HCT116 (cell line): ENCODE data around the gene GNG12. TPM values are rescaled to one million over a fixed set of nuclear protein-coding genes. Genes with fewer than 3 reads are reported as not detected.
A peak's percentile ranks its signal among the peaks of the same experiment; 100 is the strongest.

ENCODE experiments used
- ATAC-seq: fragments of 200-7000 bp; cut with Tn5 transposase; 2 replicates; pipeline ENCODE4 v1.9.1; 2020; ENCODE audit warnings: mild to moderate bottlenecking, moderate library complexity
- BruUV-seq: library from RNA; stranded (reverse); fragments of 400-500 nt; replicated peaks from 2 replicates; lab custom pipeline; 2021; lab: Mats Ljungman, UMichigan
- CTCF ChIA-PET: fragments of 300-600 bp; sonication (Branson Sonifier 250); formaldehyde crosslinking; loops from one replicate; lab custom pipeline; 2021; ENCODE audit warnings: antibody characterized with exemption; lab: Charles Lee
- POLR2A ChIA-PET: fragments of 300-600, 350-600 bp; sonication (Branson Sonifier 250); formaldehyde crosslinking; loops from one replicate; lab custom pipeline; 2021; ENCODE audit warnings: antibody characterized with exemption; lab: Charles Lee
- RAD21 ChIA-PET, 2 experiments: fragments of 300-600 bp; sonication (Branson Sonifier 250); formaldehyde crosslinking; loops; one replicate each; lab custom pipeline; 2023; ENCODE audit warnings: low total read pairs in 2 of 2; ENCODE audit not compliant: uncharacterized antibody in 2 of 2, unreplicated experiment in 2 of 2, low non-redundant PET in 1 of 2; lab: Charles Lee
- DNase-seq: peaks from one replicate; pipeline ENCODE4 v3.0.0-alpha.2; 2010; ENCODE audit warnings: low read depth, low spot score
- H2AFZ ChIP-seq: fragments of 200-600 bp; shearing (Covaris generic), sonication (generic); 2 replicates; pipeline ENCODE4 v1.6.1; 2017; ENCODE audit warnings: low read depth, mixed run types, mixed read lengths, antibody characterized with exemption, low read length; ENCODE audit not compliant: poor library complexity, severe bottlenecking
- H3K27ac ChIP-seq: 2 replicates; pipeline ENCODE4 v1.5.1; 2012; ENCODE audit warnings: low read depth, low read length
- H3K27me3 ChIP-seq: fragments of 200-600 bp; sonication (generic); 2 replicates; pipeline ENCODE4 v1.6.1; 2016; ENCODE audit warnings: mixed run types, low read length, mixed read lengths; ENCODE audit not compliant: insufficient read depth
- H3K36me3 ChIP-seq, 2 experiments: fragments of 200-500 bp in 1 of 2; fragments of 200-600 bp in 1 of 2; sonication (Bioruptor generic) in 1 of 2; sonication (generic) in 1 of 2; 2 replicates each; pipeline versions ENCODE4 v1.5.1 to v1.6.1; 2014 to 2016; ENCODE audit warnings: low read length in 2 of 2, inconsistent platforms in 1 of 2, mixed read lengths in 1 of 2, mixed run types in 1 of 2; ENCODE audit not compliant: insufficient read depth in 2 of 2, control insufficient read depth in 1 of 2
- H3K4me1 ChIP-seq, 2 experiments: fragments of 200-600 bp in 1 of 2; sonication (generic) in 1 of 2; 2 replicates each; pipeline versions ENCODE4 v1.5.1 to v1.6.1; 2012 to 2017; ENCODE audit warnings: low read length in 2 of 2, inconsistent platforms in 1 of 2, mild to moderate bottlenecking in 1 of 2, mixed read lengths in 1 of 2, mixed run types in 1 of 2, moderate library complexity in 1 of 2; ENCODE audit not compliant: insufficient read depth in 2 of 2, control insufficient read depth in 1 of 2
- H3K4me2 ChIP-seq: fragments of 200-600 bp; sonication (generic); 2 replicates; pipeline ENCODE4 v1.6.1; 2017; ENCODE audit warnings: mixed run types, low read length, mixed read lengths
- H3K4me3 ChIP-seq, 2 experiments: fragments of 200-600 bp in 1 of 2; sonication (generic) in 1 of 2; replicated peaks in 1 of 2; 2 replicates each; pipeline ENCODE4 v1.5.1; 2011 to 2016; ENCODE audit warnings: low read length in 2 of 2, control low read depth in 1 of 2, low read depth in 1 of 2, mild to moderate bottlenecking in 1 of 2, mixed read lengths in 1 of 2, mixed run types in 1 of 2
- H3K79me2 ChIP-seq: fragments of 200-600 bp; sonication (generic); 2 replicates; pipeline ENCODE4 v1.6.1; 2017; ENCODE audit warnings: mild to moderate bottlenecking, mixed run types, low read length, moderate library complexity, mixed read lengths; ENCODE audit not compliant: insufficient read depth
- H3K9ac ChIP-seq: fragments of 200-600 bp; sonication (generic); 2 replicates; pipeline ENCODE4 v1.6.1; 2016; ENCODE audit warnings: low read length, mixed read lengths
- H3K9me2 ChIP-seq: fragments of 200-600 bp; sonication (generic), shearing (Covaris generic); 2 replicates; pipeline ENCODE4 v1.6.1; 2017; ENCODE audit warnings: mixed run types, mild to moderate bottlenecking, moderate library complexity; ENCODE audit not compliant: insufficient read depth
- H3K9me3 ChIP-seq, 2 experiments: fragments of 200-500 bp in 1 of 2; fragments of 200-600 bp in 1 of 2; sonication (Bioruptor generic) in 1 of 2; sonication (generic) in 1 of 2; 2 replicates each; pipeline ENCODE4 v1.6.1; 2014 to 2017; ENCODE audit warnings: low read length in 2 of 2, mixed read lengths in 2 of 2, inconsistent platforms in 1 of 2, low read depth in 1 of 2, mild to moderate bottlenecking in 1 of 2, mixed run types in 1 of 2, moderate library complexity in 1 of 2; ENCODE audit not compliant: control insufficient read depth in 1 of 2, insufficient read depth in 1 of 2
- H4K20me1 ChIP-seq: fragments of 200-600 bp; sonication (generic), shearing (Covaris generic); 2 replicates; pipeline ENCODE4 v1.6.1; 2017; ENCODE audit warnings: mixed run types, mild to moderate bottlenecking, moderate library complexity; ENCODE audit not compliant: insufficient read depth
- EZH2phosphoT487 ChIP-seq: fragments of 200-600 bp; IDR thresholded peaks from 2 replicates; pipeline ENCODE4 v1.6.1; 2018; ENCODE audit warnings: antibody characterized with exemption, borderline replicate concordance
- FOSL1 ChIP-seq: IDR thresholded peaks from 2 replicates; pipeline ENCODE4 v1.6.1; 2012; ENCODE audit warnings: low read depth
- POLR2A ChIP-seq: IDR thresholded peaks from 2 replicates; pipeline ENCODE4 v1.7.0; 2011; ENCODE audit warnings: borderline replicate concordance; ENCODE audit not compliant: insufficient read depth, insufficient read length; ENCODE audit errors: extremely low read depth
- POLR2AphosphoS5 ChIP-seq: IDR thresholded peaks from 2 replicates; pipeline ENCODE4 v1.6.1; 2011; ENCODE audit warnings: mild to moderate bottlenecking, low read depth, low read length, moderate library complexity
- RAD21 ChIP-seq: IDR thresholded peaks from 2 replicates; pipeline ENCODE4 v1.6.1; 2012; ENCODE audit warnings: low read depth, mild to moderate bottlenecking
- SIN3A ChIP-seq: IDR thresholded peaks from 2 replicates; pipeline ENCODE4 v1.6.1; 2012; ENCODE audit warnings: low read depth
- SP1 ChIP-seq: IDR thresholded peaks from 2 replicates; pipeline ENCODE4 v1.6.1; 2012; ENCODE audit warnings: low read depth
- SRF ChIP-seq: IDR thresholded peaks from 2 replicates; pipeline ENCODE4 v1.6.1; 2012; ENCODE audit warnings: low read depth
- ZFX ChIP-seq: fragments of 450-650 bp; IDR thresholded peaks from 2 replicates; pipeline ENCODE4 v1.6.1; 2017
- ZNF274 ChIP-seq: fragments of 200-500 bp; sonication (Bioruptor generic); IDR thresholded peaks from 2 replicates; pipeline ENCODE4 v1.6.1; 2014; ENCODE audit warnings: mild to moderate bottlenecking, low read depth, low read length, inconsistent platforms
- intact Hi-C: fragments of 100-400 bp; cut with micrococcal nuclease; formaldehyde crosslinking; loops from 2 replicates; pipeline ENCODE4 v1.10.0; 2022
- total RNA-seq: library from RNA; stranded (reverse); gene quantifications from one replicate; pipeline ENCODE4 v1.2.1, GENCODE V29; 2021; ENCODE audit not compliant: unreplicated experiment
- TF ChIP-seq, protein P1 (sequence below): IDR thresholded peaks from 2 replicates; pipeline ENCODE4 v1.6.1; 2012
- TF ChIP-seq, protein P2 (sequence below): IDR thresholded peaks from 2 replicates; pipeline ENCODE4 v1.6.1; 2012

Gene GNG12
- total RNA-seq, 1 experiment from 2014 or later: 49.6 TPM

DNA sequence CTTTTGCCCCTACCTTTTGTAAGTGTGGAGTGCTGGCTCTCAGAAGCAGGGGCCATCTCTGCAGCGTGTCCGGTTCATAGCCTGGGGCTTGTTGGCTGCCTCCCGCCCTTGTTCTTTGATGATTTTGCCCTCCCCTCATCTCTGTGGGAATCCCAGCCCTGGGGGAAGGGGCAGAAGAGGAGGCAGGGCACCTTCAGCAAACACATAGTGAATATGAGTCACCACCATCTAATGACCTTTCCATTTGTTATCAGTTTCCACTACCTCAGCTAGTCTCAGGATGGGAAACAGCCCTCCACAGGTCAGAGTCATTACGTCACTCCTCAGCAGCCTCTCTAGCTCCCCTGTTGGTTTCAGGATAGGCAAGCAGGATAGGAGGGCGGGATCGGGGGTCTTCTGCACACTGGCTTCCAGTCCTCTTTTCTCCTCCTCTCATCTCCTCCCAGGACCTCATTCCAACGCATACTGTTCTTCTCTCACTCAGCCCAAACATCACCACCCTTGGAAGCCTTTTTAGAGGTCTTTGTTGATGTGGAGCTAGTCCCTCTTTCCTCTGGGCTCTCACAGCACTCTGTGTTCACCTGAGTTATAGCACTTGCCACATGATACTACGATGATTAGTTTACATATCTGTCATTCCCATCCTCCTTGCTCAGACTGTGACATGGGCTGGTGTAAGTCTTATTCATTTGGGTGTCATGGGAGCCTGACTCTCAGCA is 132.4 kb downstream of the GNG12 start (continued):
- peak; percentile 64 for TF ChIP-seq SIN3A
- no peak for TF ChIP-seq POLR2A
- no peak for TF ChIP-seq EZH2phosphoT487
- TF ChIP-seq, protein P1, sequence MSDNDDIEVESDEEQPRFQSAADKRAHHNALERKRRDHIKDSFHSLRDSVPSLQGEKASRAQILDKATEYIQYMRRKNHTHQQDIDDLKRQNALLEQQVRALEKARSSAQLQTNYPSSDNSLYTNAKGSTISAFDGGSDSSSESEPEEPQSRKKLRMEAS: peak; percentile 61; the same call in 1 of the 2 replicates
- TF ChIP-seq, protein P2, sequence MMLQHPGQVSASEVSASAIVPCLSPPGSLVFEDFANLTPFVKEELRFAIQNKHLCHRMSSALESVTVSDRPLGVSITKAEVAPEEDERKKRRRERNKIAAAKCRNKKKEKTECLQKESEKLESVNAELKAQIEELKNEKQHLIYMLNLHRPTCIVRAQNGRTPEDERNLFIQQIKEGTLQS: peak; percentile 75
- TF ChIP-seq, all 23 proteins: peak for 14

DNA sequence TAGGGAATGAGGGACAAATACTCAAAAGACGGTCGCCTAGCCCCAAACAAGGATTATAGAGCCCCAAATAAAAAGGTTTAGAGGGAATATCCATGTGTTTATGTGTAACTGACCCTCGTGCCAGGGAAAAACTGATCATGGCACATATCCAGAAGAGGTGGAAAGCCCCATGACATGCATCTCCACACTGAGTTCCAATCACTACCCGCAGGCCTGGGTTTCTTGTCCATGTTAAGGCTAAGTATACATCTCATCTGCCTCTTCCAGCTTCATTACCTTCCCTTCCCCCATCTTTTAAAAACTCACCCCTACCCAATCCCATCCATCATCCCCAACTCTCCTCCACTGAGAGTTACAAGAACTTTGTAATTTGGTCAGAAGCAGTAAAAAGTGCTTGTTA is 133.0 kb downstream of the GNG12 start:
- ChIA-PET POLR2A (interaction anchor here (0.7 to 3.8 kb wide), 8 partner anchors 8 to 72 kb away, joined by 3 to 50 read pairs (median 4); partner anchors contain the start of gene GADD45A), CTCF (interaction anchor here (0.6 to 3.0 kb wide), 15 partner anchors 9 to 1386 kb away, joined by 3 to 17 read pairs (median 4); partner anchors contain the start of gene GADD45A), RAD21 (interaction anchor here (1.6 kb wide), 2 partner anchors 16 to 60 kb away, joined by 7 to 8 read pairs; partner anchors contain the start of gene GADD45A (in 1 of the 2))
- Histone ChIP-seq H3K79me2 (no peaks in the 10 kb centered on the region), H4K20me1 (no peaks in the 10 kb centered on the region), H2AFZ (peak overlapping the region; percentile 8), H3K4me3 (peak overlapping the region; percentile 6 to 15), H3K9me3 (no peaks in the 10 kb centered on the region), H3K9ac (peak overlapping the region; percentile 47), H3K4me2 (peak overlapping the region; percentile 61), H3K4me1 (peaks cover 33 to 37% of the 10 kb centered on the region in 2 experiments), H3K27ac (peak overlapping the region; percentile 82), H3K9me2 (no peaks in the 10 kb centered on the region), H3K36me3 (no peaks in the 10 kb centered on the region), H3K27me3 (no peaks in the 10 kb centered on the region)
- TSS peak; percentile 90 for BruUV-seq
- no peak for DNase-seq
- TF ChIP-seq SP1: no peak
- TF ChIP-seq RAD21: no peak
- peak; percentile 4; the same call in 1 of the 2 replicates for TF ChIP-seq SRF
- TF ChIP-seq FOSL1: no peak
- TF ChIP-seq ZNF274: no peak
- no peak for TF ChIP-seq POLR2AphosphoS5
- no peak for TF ChIP-seq ZFX
- no peak for TF ChIP-seq EZH2phosphoT487
- peak; percentile 62 for ATAC-seq
- intact Hi-C loops: loop anchor here (1.0 kb wide), 1 partner anchor 49 kb away; no protein-coding TSS in a partner anchor
